ENCODE results near the gene ZNF688. TPM values are rescaled to one million over a fixed set of nuclear protein-coding genes. Genes with fewer than 3 reads are reported as not detected.

Gene ZNF688
- total and polyA plus RNA-seq, 2 experiments from 2014 or later = 10.4 to 14.7 TPM

DNA sequence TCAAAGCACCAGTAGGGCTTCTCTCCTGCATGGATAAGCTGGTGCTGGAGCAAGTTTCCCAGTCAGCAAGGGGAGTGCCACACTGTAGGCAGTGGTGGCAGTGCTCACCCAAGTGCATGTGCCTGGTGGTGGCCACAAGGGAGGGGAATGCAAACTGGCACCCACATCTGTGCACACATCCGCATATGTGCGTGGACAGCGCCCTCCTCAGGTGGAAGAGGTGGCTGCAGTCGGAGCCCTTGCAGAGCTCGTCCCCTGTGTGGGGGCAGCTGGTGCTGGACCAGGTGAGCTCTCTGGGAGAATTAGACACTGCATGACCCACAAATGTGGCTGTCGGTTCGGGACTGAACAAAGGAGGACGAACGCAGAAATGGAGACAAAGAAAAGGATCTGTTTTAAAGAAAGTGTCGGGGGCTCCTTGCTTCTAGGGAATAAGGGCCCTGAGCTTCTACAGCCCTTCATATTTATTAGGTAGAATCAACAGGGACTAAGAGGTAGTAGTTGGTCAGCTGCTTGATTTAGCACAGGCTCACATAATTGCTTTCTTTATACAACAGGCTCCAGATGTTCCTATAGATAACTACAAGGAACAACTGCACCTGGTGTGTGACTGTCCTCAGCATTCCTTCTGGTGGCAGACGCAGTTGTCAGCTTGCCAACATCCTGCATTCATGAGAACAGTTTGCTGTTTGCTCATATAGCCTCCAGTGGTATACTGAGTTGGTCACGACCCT lies 44.0 kb upstream of the ZNF688 start:
- Histone ChIP-seq H3K4me1 (ENCODE audit: insufficient read depth) (no peaks in the 10 kb centered on the region), H3K9me3 (ENCODE audit: low read depth) (no peaks in the 10 kb centered on the region)
- in situ Hi-C loops (cut with MboI) = loop anchor here (25.0 kb wide), 1 partner anchor 478 kb away; no protein-coding TSS in a partner anchor

DNA sequence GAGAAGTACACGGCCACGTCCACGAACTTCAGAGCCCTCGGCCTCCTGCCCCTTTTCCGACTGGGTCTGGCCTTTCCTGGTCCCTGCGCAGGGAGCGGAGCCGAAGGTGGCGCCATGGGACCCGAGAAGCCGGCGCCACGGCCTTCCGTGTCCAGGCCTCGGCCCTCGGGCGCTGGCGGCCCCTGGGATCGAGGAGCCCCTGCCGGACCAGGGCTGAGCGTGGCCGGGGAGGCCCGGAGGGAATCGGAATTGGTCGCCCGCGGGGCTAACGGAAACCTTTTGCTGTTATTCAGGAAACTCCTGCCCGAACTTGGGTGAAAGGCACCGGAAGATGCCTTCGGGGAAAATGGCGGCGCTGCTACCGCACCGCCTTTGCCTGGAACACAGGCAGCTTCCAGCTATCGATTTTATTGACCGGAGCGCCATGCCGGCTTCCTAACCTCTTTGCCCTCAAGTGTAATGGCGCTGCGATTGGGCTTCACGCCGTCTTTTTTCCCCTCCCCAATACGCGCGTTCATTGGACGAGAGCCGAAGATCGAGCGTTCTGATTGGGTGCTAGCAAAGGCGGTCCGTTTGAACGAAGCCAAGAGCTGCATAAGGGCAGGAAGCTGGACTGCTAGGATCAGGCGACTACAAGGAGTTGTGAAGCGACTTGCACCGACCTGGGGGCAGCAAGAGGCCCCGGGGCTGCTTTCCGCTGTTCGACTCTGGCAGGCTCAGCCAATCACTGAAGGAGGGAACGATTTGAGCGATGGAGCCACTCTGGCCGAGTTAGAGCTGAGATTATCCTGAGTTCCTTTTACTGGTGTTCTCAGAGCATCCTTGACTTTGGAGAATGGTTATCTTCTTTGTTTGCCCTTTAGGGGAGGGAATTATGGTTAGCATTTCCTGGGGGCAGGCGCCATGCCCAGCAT lies 38.7 kb upstream of the ZNF688 start, which contains the start of gene ZNF689:
Gene ZNF689, minus strand, starts transcription at position 464 of the 914 bp plus-strand sequence. Its CDS starts 348 bp downstream, at position 116.
- 1 to 2% methylated on average over 54 to 63 of the region's 63 CpGs for WGBS, 2 experiments (ENCODE audit: low coverage in 1 of 2, low lambda C conversion rate in 2 of 2, missing lambda C conversion rate in 2 of 2)
- Histone ChIP-seq H3K27me3 (replicated peaks; ENCODE audit: insufficient read depth) (no peaks in the 10 kb centered on the region), H3F3A (ENCODE audit: insufficient read depth) (no peaks in the 10 kb centered on the region), H2AFZ (peak within 1 kb of the TSS; percentile 92), H3K27ac (peak within 1 kb of the TSS; percentile 77), H3K36me3 (ENCODE audit: low read depth) (no peaks in the 10 kb centered on the region), H3K4me1 (ENCODE audit: insufficient read depth) (no peaks in the 10 kb centered on the region), H3K9me2 (ENCODE audit: insufficient read depth) (no peaks in the 10 kb centered on the region), H3K9ac (peak within 1 kb of the TSS; percentile 95), H4K20me1 (ENCODE audit: insufficient read depth) (no peaks in the 10 kb centered on the region), H3K79me2 (ENCODE audit: insufficient read depth) (peaks cover 19% of the 10 kb centered on the region), H3K4me3 (peak within 1 kb of the TSS; percentile 83), H3K9me3 (ENCODE audit: low read depth) (no peaks in the 10 kb centered on the region), H3K4me2 (ENCODE audit: unreplicated experiment) (peak within 1 kb of the TSS; percentile 80)
- no peak for TF ChIP-seq EZH2phosphoT487 (IDR thresholded peaks at IDR 0.05; ENCODE audit: insufficient read depth, low read depth)
- TF ChIP-seq EZH2 (IDR thresholded peaks at IDR 0.05; ENCODE audit: insufficient read depth, poor library complexity, severe bottlenecking) = no peak
- DNase-seq = peak; percentile 97
- in situ Hi-C loops (cut with MboI) = loop anchor here (25.0 kb wide), 1 partner anchor 473 kb away; no protein-coding TSS in a partner anchor

More for the DNA sequence above, 44.0 kb upstream of the ZNF688 start:
- peak; percentile 63 for DNase-seq
- no peaks in the 10 kb centered on the region for H3K79me2 ChIP-seq (ENCODE audit: insufficient read depth)
- H3K9me2 ChIP-seq (ENCODE audit: insufficient read depth) = no peaks in the 10 kb centered on the region
- no peak overlapping the region for H3K4me3 ChIP-seq
- no peak overlapping the region for H3K9ac ChIP-seq
- peaks cover 11% of the 10 kb centered on the region; the same call in 1 of the 2 replicates for H3F3A ChIP-seq (ENCODE audit: insufficient read depth)
- H3K27me3 ChIP-seq (replicated peaks; ENCODE audit: insufficient read depth) = no peaks in the 10 kb centered on the region
- H3K27ac ChIP-seq = no peak overlapping the region
- 27 to 39% methylated on average over 12 of the region's 12 CpGs for WGBS, 2 experiments (ENCODE audit: low coverage in 1 of 2, low lambda C conversion rate in 2 of 2, missing lambda C conversion rate in 2 of 2)
- H3K4me2 ChIP-seq (ENCODE audit: unreplicated experiment) = no peak overlapping the region
- TF ChIP-seq EZH2 (IDR thresholded peaks at IDR 0.05; ENCODE audit: insufficient read depth, poor library complexity, severe bottlenecking) (no peak), EZH2phosphoT487 (IDR thresholded peaks at IDR 0.05; ENCODE audit: insufficient read depth, low read depth) (no peak)
- H2AFZ ChIP-seq = no peak overlapping the region
- H3K36me3 ChIP-seq (ENCODE audit: low read depth) = no peaks in the 10 kb centered on the region
- no peaks in the 10 kb centered on the region for H4K20me1 ChIP-seq (ENCODE audit: insufficient read depth)

DNA sequence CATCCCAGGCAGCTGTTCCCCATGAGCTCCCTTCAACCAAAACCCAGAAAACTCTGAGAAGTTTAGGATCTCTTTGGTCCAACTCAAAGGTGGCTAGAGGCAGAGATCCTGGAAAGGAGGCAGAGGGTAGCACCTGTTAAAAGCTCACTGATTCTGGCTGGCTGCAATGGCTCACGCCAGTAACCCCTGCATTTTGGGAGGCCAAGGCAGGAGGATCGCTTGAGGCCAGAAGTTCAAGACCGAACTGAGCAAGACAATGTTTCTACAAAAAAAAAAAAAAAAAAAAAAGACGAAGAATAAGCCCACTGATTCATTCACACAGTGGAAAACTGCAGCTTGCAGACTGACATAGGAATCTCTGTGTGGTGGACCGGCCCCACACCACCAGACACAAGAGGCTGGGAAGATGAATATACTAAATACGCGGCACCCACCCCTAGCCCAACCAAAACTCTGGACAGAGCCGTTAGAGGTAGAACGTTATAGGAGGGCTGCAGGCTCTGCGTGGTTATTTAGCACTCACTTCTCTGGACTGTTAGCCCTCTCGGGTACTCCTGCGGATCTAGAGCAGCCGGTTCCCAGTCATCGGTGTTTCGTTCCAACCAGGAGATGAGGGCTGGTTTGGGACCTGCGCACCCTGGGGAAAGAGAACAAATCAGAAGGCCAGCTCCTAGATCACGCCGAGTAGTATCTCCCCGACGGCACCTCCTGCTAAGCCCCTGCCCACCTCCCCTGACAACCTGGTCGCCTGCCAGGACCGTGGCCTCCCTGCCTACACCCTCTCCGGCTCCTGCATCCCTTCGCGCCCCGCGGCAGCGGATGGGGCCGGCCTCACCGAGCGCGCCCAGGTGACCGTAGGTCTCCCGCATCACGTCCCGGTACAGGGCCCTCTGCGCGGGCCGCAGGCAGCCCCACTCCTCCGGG lies 37.8 kb upstream of the ZNF688 start:
- 9% methylated on average over 40 of the region's 40 CpGs for WGBS, 2 experiments (ENCODE audit: low coverage in 1 of 2, low lambda C conversion rate in 2 of 2, missing lambda C conversion rate in 2 of 2)
- Histone ChIP-seq H2AFZ (peak overlapping the region; percentile 92), H3K79me2 (ENCODE audit: insufficient read depth) (peaks cover 19% of the 10 kb centered on the region), H3K9ac (peak overlapping the region; percentile 95), H3K27ac (peak overlapping the region; percentile 77), H3K9me2 (ENCODE audit: insufficient read depth) (no peaks in the 10 kb centered on the region), H3K27me3 (replicated peaks; ENCODE audit: insufficient read depth) (no peaks in the 10 kb centered on the region), H3K4me2 (ENCODE audit: unreplicated experiment) (peak overlapping the region; percentile 80), H3K4me3 (peak overlapping the region; percentile 83), H3K9me3 (ENCODE audit: low read depth) (no peaks in the 10 kb centered on the region), H3K36me3 (ENCODE audit: low read depth) (0 out of 2 replicates have a peak, but pooled peaks cover under 1% of the 10 kb centered on the region), H3F3A (ENCODE audit: insufficient read depth) (no peaks in the 10 kb centered on the region), H3K4me1 (ENCODE audit: insufficient read depth) (no peaks in the 10 kb centered on the region), H4K20me1 (ENCODE audit: insufficient read depth) (no peaks in the 10 kb centered on the region)
- DNase-seq = peak; percentile 64
- no peak for TF ChIP-seq EZH2 (IDR thresholded peaks at IDR 0.05; ENCODE audit: insufficient read depth, poor library complexity, severe bottlenecking)
- in situ Hi-C loops (cut with MboI) = loop anchor here (25.0 kb wide), 1 partner anchor 472 kb away; no protein-coding TSS in a partner anchor
